Muscle layer of colon (tissue), 2 donors: Measurements from ENCODE around the gene SGMS1.
"Not testable (repeated sequence)": the region's sequence is repeated elsewhere in the genome, so short reads cannot be mapped to it uniquely, and the experiment has no call there.

Source experiments
- H3K27ac ChIP-seq: one replicate; pipeline ENCODE4 v1.7.0; 2013; ENCODE audit warnings: low read depth, mild to moderate bottlenecking, low read length, moderate library complexity
- H3K27me3 ChIP-seq, 2 donors: one replicate each; pipeline ENCODE4 v1.7.0; 2013; ENCODE audit warnings: low read length in 2 of 2, mild to moderate bottlenecking in 2 of 2; ENCODE audit not compliant: insufficient read depth in 2 of 2, control insufficient read depth in 1 of 2
- H3K36me3 ChIP-seq: one replicate; pipeline ENCODE4 v1.7.0; 2013; ENCODE audit warnings: mild to moderate bottlenecking, low read length; ENCODE audit not compliant: insufficient read depth
- H3K4me1 ChIP-seq: one replicate; pipeline ENCODE4 v1.7.0; 2013; ENCODE audit warnings: mild to moderate bottlenecking, low read length; ENCODE audit not compliant: insufficient read depth
- H3K4me3 ChIP-seq, 2 donors: one replicate each; pipeline ENCODE4 v1.7.0; 2013; ENCODE audit warnings: low read length in 2 of 2, low read depth in 1 of 2, mild to moderate bottlenecking in 1 of 2, moderate library complexity in 1 of 2
- H3K9ac ChIP-seq: one replicate; pipeline ENCODE4 v1.7.0; 2013; ENCODE audit warnings: low read length
- H3K9me3 ChIP-seq: one replicate; pipeline ENCODE4 v1.7.0; 2013; ENCODE audit warnings: mild to moderate bottlenecking, low read length
- donor health status: abdominal sarcoma.
- donor health status: Adenocarcinoma of cecum.

Gene SGMS1

GRCh38 chr10:50653142-50653541 lies 29.4 kb upstream of the SGMS1 start:
- Histone ChIP-seq H3K9ac (no peak overlapping the region), H3K36me3 (no peaks in the 10 kb centered on the region), H3K27me3 (no peaks in the 10 kb centered on the region), H3K27ac (no peak overlapping the region), H3K4me1 (no peaks in the 10 kb centered on the region), H3K4me3 (no peak overlapping the region), H3K9me3 (no peaks in the 10 kb centered on the region)

GRCh38 chr10:50651808-50652207 lies 28.1 kb upstream of the SGMS1 start:
- no peaks in the 10 kb centered on the region for H3K9me3 ChIP-seq
- H3K27ac ChIP-seq, result no peak overlapping the region
- no peaks in the 10 kb centered on the region for H3K4me1 ChIP-seq
- H3K36me3 ChIP-seq, result no peaks in the 10 kb centered on the region
- no peak overlapping the region for H3K4me3 ChIP-seq
- no peak overlapping the region for H3K9ac ChIP-seq
- no peaks in the 10 kb centered on the region for H3K27me3 ChIP-seq

GRCh38 chr10:50650481-50650880 lies 26.7 kb upstream of the SGMS1 start:
- Histone ChIP-seq H3K4me1 (no peaks in the 10 kb centered on the region), H3K9me3 (no peaks in the 10 kb centered on the region), H3K4me3 (no peak overlapping the region), H3K36me3 (no peaks in the 10 kb centered on the region), H3K9ac (no peak overlapping the region), H3K27ac (no peak overlapping the region), H3K27me3 (no peaks in the 10 kb centered on the region)

GRCh38 chr10:50648935-50649227 lies 25.1 kb upstream of the SGMS1 start:
- Histone ChIP-seq H3K27ac (no peak overlapping the region), H3K36me3 (no peaks in the 10 kb centered on the region), H3K4me3 (no peak overlapping the region), H3K27me3 (no peaks in the 10 kb centered on the region), H3K9ac (no peak overlapping the region), H3K4me1 (no peaks in the 10 kb centered on the region), H3K9me3 (no peaks in the 10 kb centered on the region)

- H3K27ac ChIP-seq, result no peak overlapping the region
Measured at GRCh38 chr10:50648089-50648934, 24.6 kb upstream of the SGMS1 start.

GRCh38 chr10:50647350-50647749 lies 23.6 kb upstream of the SGMS1 start:
- not testable (repeated sequence) for H3K27ac ChIP-seq, H3K4me3 ChIP-seq, H3K4me1 ChIP-seq, H3K9ac ChIP-seq, H3K36me3 ChIP-seq, H3K27me3 ChIP-seq, H3K9me3 ChIP-seq

More at GRCh38 chr10:50648089-50648934, 24.6 kb upstream of the SGMS1 start:
- no peak overlapping the region for H3K4me3 ChIP-seq
- no peak overlapping the region for H3K9ac ChIP-seq
- no peaks in the 10 kb centered on the region for H3K36me3 ChIP-seq
- H3K27me3 ChIP-seq, result no peaks in the 10 kb centered on the region
- no peaks in the 10 kb centered on the region for H3K4me1 ChIP-seq
- H3K9me3 ChIP-seq, result no peaks in the 10 kb centered on the region

- Histone ChIP-seq H3K27ac (no peak overlapping the region), H3K4me3 (no peak overlapping the region), H3K4me1 (no peaks in the 10 kb centered on the region), H3K9ac (no peak overlapping the region), H3K36me3 (no peaks in the 10 kb centered on the region), H3K9me3 (no peaks in the 10 kb centered on the region), H3K27me3 (no peaks in the 10 kb centered on the region)
Measured at GRCh38 chr10:50645236-50645635, 21.5 kb upstream of the SGMS1 start.

- Histone ChIP-seq H3K27me3 (no peaks in the 10 kb centered on the region), H3K9me3 (no peaks in the 10 kb centered on the region), H3K27ac (no peak overlapping the region), H3K9ac (no peak overlapping the region), H3K4me1 (no peaks in the 10 kb centered on the region), H3K4me3 (no peak overlapping the region), H3K36me3 (no peaks in the 10 kb centered on the region)
Measured at GRCh38 chr10:50641626-50642025, 17.9 kb upstream of the SGMS1 start.

- Histone ChIP-seq H3K36me3 (no peaks in the 10 kb centered on the region), H3K4me3 (no peak overlapping the region), H3K27me3 (no peaks in the 10 kb centered on the region), H3K4me1 (no peaks in the 10 kb centered on the region), H3K9ac (no peak overlapping the region), H3K27ac (no peak overlapping the region), H3K9me3 (no peaks in the 10 kb centered on the region)
Measured at GRCh38 chr10:50640238-50640637, 16.5 kb upstream of the SGMS1 start.

GRCh38 chr10:50636618-50637579 lies 13.1 kb upstream of the SGMS1 start:
- Histone ChIP-seq H3K4me3 (no peak overlapping the region), H3K4me1 (no peaks in the 10 kb centered on the region), H3K27me3 (no peaks in the 10 kb centered on the region), H3K27ac (no peak overlapping the region), H3K9ac (no peak overlapping the region), H3K36me3 (no peaks in the 10 kb centered on the region), H3K9me3 (no peaks in the 10 kb centered on the region)

GRCh38 chr10:50635286-50635685 lies 11.5 kb upstream of the SGMS1 start:
- H3K27me3 ChIP-seq, result no peaks in the 10 kb centered on the region
- H3K27ac ChIP-seq, result no peak overlapping the region
- no peaks in the 10 kb centered on the region for H3K4me1 ChIP-seq
- H3K9ac ChIP-seq, result no peak overlapping the region
- H3K36me3 ChIP-seq, result no peaks in the 10 kb centered on the region
- no peaks in the 10 kb centered on the region for H3K9me3 ChIP-seq
- H3K4me3 ChIP-seq, result no peak overlapping the region
